Kidney epithelial cell (primary cell): Measurements from ENCODE around the gene OR51B5. TPM values are rescaled to one million over a fixed set of nuclear protein-coding genes. Genes with fewer than 3 reads are reported as not detected.
"Not testable (repeated sequence)": the region's sequence is repeated elsewhere in the genome, so short reads cannot be mapped to it uniquely, and the experiment has no call there.

Experiments
- DNase-seq: peaks from one replicate; pipeline ENCODE4 v3.0.0-alpha.2; 2010; ENCODE audit warnings: low read depth
- H3K27me3 ChIP-seq: 2 replicates; pipeline ENCODE4 v1.6.0; 2011; ENCODE audit warnings: low read length; ENCODE audit not compliant: control insufficient read depth, insufficient read depth
- H3K36me3 ChIP-seq: 2 replicates; pipeline ENCODE4 v1.5.1; 2011; ENCODE audit warnings: low read length; ENCODE audit not compliant: control insufficient read depth, insufficient read depth
- H3K4me3 ChIP-seq: 2 replicates; pipeline ENCODE4 v1.5.1; 2011; ENCODE audit warnings: low read depth, mild to moderate bottlenecking, control low read depth, low read length
- total RNA-seq: library from RNA; depleted of rRNA; stranded (reverse); fragments of >200 nt; gene quantifications from 2 replicates; pipeline ENCODE4 v1.2.3, GENCODE V29; 2015
- TF ChIP-seq, protein P1 (sequence below): IDR thresholded peaks from 2 replicates; pipeline ENCODE4 v1.5.1; 2011; ENCODE audit warnings: mild to moderate bottlenecking, moderate library complexity, low read length, control low read depth, inconsistent platforms; ENCODE audit not compliant: insufficient read depth, poor library complexity, severe bottlenecking

The OR51B5 gene
- total RNA-seq, 1 donor from 2014 or later = not detected

DNA sequence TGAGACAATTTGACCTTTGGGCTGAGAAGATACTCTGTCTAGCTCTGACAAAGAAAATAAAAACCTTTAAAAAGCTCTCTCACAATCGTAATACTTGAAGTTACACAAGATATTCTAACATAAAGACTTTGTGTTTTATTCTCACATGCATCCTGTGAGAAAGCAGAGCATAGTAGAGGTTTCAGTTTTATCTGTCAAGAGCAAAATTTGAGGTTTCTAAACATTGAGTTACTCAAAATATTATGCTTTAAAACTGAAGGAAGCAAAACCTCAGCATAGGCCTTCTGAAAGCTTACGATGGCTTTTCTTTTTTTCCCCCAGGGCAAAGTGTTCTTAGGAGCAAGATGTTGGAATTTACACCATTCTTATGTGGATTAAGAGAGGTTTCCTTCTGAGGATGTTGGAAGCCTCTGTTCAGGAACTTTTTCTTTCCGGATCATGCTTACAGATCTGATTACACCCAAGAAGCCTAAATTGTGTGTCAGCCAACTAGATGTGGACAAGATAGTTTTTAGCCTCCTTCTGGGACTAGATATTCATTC, 25.2 kb upstream of the OR51B5 start:
- DNase-seq = no peak
- TF ChIP-seq, protein P1, sequence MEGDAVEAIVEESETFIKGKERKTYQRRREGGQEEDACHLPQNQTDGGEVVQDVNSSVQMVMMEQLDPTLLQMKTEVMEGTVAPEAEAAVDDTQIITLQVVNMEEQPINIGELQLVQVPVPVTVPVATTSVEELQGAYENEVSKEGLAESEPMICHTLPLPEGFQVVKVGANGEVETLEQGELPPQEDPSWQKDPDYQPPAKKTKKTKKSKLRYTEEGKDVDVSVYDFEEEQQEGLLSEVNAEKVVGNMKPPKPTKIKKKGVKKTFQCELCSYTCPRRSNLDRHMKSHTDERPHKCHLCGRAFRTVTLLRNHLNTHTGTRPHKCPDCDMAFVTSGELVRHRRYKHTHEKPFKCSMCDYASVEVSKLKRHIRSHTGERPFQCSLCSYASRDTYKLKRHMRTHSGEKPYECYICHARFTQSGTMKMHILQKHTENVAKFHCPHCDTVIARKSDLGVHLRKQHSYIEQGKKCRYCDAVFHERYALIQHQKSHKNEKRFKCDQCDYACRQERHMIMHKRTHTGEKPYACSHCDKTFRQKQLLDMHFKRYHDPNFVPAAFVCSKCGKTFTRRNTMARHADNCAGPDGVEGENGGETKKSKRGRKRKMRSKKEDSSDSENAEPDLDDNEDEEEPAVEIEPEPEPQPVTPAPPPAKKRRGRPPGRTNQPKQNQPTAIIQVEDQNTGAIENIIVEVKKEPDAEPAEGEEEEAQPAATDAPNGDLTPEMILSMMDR = no peak
- no peak overlapping the region for H3K4me3 ChIP-seq
- no peaks in the 10 kb centered on the region for H3K36me3 ChIP-seq
- H3K27me3 ChIP-seq = no peaks in the 10 kb centered on the region

DNA sequence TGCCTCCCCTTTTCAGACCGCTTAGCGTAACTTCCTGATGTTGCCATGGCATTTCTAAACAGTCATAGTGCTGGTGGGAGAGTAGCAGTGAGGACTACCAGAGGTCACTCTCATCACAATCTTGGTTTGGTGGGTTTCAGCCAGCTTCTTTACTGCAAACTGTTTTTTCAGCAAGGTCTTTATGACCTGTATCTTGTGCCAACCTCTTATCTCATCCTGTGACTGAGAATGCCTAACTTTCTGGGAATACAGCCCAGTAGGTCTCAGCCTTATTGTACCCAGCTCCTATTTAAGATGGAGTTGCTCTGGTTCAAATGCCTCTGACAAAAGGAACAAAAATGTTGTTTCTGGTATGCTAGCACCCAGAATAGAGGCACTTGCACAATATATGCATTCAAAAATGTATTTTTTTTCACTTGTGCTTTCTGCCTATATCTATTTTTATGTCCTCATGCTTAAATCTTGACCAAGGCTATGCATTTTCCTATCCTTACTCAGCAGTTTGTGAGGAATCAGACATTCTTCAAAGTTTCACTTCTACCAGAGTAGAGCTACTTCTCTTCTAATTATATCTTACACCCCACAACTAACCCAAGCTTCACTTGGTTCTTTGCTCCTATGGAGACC, 24.2 kb upstream of the OR51B5 start:
- no peaks in the 10 kb centered on the region for H3K27me3 ChIP-seq
- H3K4me3 ChIP-seq = no peak overlapping the region
- H3K36me3 ChIP-seq = no peaks in the 10 kb centered on the region
- TF ChIP-seq, protein P1 = no peak
- no peak for DNase-seq

DNA sequence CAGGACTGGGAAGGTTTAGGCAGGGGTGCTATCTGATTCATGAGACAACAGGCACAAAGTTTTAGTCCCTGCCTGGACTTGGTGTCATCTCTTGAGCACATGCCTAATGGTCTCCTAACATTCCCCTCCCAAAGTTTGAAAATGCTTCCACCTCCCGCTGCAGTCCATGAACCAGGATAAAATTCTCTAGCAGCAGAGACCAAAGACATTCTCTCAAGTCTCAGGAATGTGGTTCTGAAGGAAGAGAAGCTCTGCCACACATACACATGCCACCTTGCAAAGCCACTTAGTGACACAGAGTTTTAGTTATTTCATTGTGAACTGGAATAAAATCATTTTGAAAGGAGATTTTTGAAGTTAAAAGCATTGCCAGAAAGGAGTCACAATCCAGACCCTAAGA, 23.5 kb upstream of the OR51B5 start:
- no peaks in the 10 kb centered on the region for H3K27me3 ChIP-seq
- DNase-seq = no peak
- H3K36me3 ChIP-seq = no peaks in the 10 kb centered on the region
- TF ChIP-seq, protein P1 = no peak
- H3K4me3 ChIP-seq = no peak overlapping the region

DNA sequence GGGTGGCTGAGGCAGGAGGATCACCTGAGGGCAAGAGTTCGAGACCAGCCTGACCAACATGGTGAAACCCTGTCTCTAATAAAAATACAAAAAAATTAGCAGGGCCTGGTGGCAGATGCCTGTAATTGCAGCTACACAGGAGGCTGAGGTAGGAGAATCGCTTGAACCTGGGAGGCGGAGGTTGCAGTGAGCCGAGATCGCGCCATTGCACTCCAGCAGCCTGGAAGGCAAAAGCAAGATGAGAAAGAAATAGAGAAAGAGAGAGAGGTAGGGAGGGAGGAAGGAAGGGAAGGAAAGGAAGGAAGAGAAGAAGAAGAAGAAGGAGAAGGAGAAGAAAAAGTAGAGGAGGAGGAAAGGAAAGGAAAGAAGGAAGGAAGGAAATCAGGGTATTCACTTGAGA, 23.0 kb upstream of the OR51B5 start:
- not testable (repeated sequence) for DNase-seq, H3K27me3 ChIP-seq, H3K4me3 ChIP-seq, H3K36me3 ChIP-seq

DNA sequence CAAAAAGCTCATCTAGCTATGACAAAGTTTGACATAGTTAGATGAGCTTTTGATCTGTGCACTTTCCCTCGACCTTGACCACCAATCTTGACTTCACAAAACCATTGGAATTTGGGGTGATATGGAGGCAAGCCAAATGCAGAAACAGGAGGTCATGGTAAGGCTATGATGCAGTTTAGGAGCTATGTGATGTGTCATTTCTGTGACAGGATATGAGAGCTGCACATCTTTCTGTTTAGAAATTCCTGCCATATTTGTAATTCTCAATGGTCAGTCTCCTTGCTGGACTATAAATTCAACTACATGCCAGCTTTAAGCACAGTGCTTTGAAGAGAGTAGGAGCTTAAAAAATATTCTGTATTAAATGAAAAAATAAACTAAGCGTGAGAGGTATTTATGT, 20.9 kb upstream of the OR51B5 start:
- Histone ChIP-seq H3K36me3 (no peaks in the 10 kb centered on the region), H3K4me3 (no peak overlapping the region), H3K27me3 (no peaks in the 10 kb centered on the region)
- TF ChIP-seq, protein P1 = no peak
- DNase-seq = peak; percentile 16

DNA sequence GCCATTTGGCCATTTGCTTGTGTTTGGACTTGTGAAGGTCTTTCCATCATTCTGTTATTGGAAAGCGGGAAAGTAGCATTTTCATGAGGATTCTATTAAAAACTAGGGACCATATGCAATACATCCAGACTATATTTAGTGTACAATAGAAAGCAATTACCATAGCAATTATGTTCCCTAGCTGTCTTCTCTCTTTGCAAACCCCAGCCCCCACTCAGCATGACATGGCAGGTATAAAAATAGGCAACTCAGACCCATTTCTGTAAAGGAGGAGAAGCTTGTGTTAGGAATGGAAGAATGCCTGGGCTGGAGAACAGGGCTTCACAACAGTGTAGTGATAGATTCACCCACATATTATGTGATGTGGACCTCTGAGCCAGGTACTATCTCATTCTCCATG, 20.4 kb upstream of the OR51B5 start:
- TF ChIP-seq, protein P1 = no peak
- no peak for DNase-seq
- Histone ChIP-seq H3K4me3 (no peak overlapping the region), H3K36me3 (no peaks in the 10 kb centered on the region), H3K27me3 (no peaks in the 10 kb centered on the region)
